ELR (cell line): ENCODE results near the gene LTV1.
"Not testable (repeated sequence)": the region's sequence is repeated elsewhere in the genome, so short reads cannot be mapped to it uniquely, and the experiment has no call there.

Source experiments
- DNase-seq: peaks from one replicate; pipeline ENCODE4 v3.0.0-alpha.2; 2015; ENCODE audit warnings: low read depth

The LTV1 gene

DNA sequence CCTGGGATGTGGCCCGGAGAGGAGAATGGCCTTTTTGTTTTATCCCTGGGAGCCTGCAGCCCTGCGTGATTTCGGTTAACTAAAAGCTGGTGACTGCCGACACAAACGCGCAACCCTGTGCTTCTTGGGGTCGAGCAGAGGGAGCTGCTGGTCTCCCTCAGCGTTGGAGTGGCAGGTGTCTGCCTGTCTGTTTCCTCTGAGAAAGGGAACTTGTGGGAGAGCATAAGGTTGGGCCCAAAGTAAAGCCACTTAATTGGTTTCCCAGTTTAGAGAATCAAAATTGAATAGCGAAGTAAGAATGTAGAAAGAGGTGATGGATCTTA, 500 bp downstream of the LTV1 start:
- no peak for DNase-seq

DNA sequence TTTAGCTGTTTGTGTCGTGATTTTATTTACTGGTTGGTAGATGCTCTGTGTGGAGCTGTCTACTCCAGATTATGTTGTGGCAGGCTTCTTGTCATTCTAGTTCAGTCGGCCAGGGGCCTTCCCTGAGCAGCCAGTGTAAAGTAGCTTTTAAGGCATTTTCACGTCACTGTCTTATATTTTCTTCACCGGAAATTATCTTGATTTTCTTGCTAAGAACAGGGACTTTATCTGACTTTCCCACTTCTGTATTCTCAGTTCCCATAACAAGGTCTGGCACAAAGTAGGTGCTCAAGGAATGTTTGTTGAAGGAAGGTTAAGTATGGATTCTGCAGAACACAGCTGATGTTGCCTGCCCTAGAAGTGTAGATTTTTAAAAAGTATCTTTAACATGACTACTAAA, 868 bp downstream of the LTV1 start:
- peak; percentile 30 for DNase-seq

GRCh38 chr6:143845033-143845432, 1.9 kb downstream of the LTV1 start:
- DNase-seq = no peak

DNA sequence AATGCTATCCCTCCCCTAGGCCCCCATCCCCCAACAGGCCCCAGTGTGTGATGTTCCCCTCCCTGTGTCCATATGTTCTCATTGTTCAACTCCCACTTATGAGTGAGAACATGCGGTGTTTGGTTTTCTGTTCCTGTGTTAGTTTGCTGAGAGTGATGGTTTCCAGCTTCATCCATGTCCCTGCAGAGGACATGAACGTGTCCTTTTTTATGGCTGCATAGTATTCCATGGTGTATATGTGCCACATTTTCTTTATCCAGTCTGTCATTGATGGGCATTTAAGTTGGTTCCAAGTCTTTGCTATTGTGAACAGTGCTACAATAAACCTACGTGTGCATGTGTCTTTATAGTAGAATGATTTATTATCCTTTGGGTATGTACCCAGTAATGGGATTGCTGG, 8.6 kb downstream of the LTV1 start:
- DNase-seq = not testable (repeated sequence)

DNA sequence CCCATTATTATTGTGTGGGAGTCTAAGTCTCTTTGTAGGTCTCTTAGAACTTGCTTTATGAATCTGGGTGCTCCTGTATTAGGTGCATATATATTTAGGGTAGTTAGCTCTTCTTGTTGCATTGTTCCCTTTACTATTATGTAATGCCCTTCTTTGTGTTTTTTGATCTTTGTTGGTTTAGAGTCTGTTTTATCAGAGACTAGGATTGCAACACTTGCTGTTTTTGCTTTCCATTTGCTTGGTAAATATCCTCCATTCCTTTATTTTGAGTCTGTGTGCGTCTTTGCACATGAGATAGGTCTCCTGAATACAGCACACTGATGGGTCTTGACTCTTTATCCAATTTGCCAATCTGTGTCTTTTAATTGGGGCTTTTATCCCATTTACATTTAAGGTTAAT, 11.9 kb downstream of the LTV1 start:
- not testable (repeated sequence) for DNase-seq

GRCh38 chr6:143856762-143857161, 13.6 kb downstream of the LTV1 start:
- DNase-seq = not testable (repeated sequence)

- no peak for DNase-seq
These were observed 14.5 kb downstream of the LTV1 start for GRCh38 chr6:143857651-143858050.

GRCh38 chr6:143859891-143860660, 16.9 kb downstream of the LTV1 start:
- no peak for DNase-seq

GRCh38 chr6:143863771-143864170, 20.6 kb downstream of the LTV1 start:
- DNase-seq = no peak

- no peak for DNase-seq
These were observed 21.1 kb downstream of the LTV1 start, which contains the start of gene ZC2HC1B for GRCh38 chr6:143864234-143864633. Gene ZC2HC1B, plus strand, starts transcription at chr6:143864474. Its CDS starts 66 bp downstream, at chr6:143864540.

- DNase-seq = no peak
These were observed 24.1 kb downstream of the LTV1 start for GRCh38 chr6:143867236-143867635.

GRCh38 chr6:143868808-143869207, 25.7 kb downstream of the LTV1 start:
- DNase-seq = not testable (repeated sequence)

GRCh38 chr6:143871202-143871730, 28.1 kb downstream of the LTV1 start:
- not testable (repeated sequence) for DNase-seq

GRCh38 chr6:143872201-143872600, 29.1 kb downstream of the LTV1 start:
- peak; percentile 34 for DNase-seq

- DNase-seq = not testable (repeated sequence)
These were observed 30.5 kb downstream of the LTV1 start for GRCh38 chr6:143873600-143873999.

GRCh38 chr6:143874503-143874902, 31.4 kb downstream of the LTV1 start:
- not testable (repeated sequence) for DNase-seq

DNA sequence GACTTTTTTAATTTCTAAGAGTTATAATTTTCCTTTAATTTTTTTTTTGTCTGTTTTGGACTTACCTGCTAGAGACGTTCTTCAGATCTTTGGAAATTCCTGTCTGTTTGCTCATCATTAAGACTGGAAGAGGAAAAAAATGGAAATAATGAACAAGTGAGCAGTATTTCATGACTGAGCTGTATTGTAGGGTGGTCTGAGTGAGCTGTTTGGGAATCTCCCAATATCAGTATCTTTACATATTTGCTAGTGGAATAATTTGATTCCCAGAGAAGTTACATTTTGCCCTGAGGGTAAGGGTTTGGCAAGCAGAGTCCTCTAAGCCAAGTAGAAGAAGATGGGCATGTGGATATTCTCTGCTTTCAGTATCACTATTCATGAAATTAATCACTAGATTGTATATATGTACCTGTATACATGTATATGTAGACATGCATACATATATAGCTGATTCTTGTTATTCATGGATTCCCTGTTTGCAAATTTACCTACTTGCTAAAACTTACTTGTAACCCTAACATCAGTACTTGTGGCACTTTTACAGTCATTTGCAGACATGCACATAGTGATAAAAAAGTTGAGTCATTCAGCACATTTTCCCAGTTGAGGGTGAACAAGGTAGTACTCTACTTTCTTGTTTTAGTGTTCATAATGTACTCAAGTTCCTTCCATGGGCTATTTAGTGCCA, 34.6 kb downstream of the LTV1 start:
- no peak for DNase-seq

- peak; percentile 64 for DNase-seq
These were observed 35.2 kb downstream of the LTV1 start for GRCh38 chr6:143878272-143878760.

- no peak for DNase-seq
These were observed 37.3 kb downstream of the LTV1 start for GRCh38 chr6:143880412-143880811.

- DNase-seq = no peak
These were observed 39.3 kb downstream of the LTV1 start for GRCh38 chr6:143882401-143882930.

DNA sequence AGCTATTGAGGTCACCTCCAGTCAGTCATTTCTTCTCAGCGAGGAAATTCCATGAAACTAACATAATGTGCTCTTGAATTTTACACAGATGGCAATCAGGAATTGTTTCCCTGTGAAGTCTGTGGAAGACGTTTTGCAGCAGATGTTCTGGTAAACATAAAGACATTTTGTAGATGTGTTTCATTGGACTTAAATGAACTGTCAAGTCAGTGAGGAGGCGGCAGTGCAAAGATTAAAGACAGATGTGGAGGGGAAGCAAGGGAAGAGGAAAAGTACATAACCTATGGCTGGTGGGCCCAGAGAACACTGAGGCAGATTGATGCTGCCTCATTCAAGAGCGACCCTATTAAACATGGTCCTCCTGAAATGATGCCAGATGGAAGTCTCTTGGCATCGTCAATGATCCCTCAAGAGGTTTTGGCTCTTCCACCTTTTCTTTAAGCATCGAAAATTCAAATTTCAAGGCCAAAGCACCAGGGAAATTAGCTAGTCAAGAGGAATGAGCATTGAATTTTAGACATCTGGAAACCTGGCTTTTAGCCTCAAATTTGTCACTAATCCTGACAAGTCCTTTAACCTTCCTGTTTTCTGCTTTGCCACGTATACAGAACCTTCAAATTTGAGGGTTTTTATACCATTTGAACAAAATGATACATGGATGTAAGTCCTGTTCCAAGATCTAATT, 41.2 kb downstream of the LTV1 start:
- no peak for DNase-seq

DNA sequence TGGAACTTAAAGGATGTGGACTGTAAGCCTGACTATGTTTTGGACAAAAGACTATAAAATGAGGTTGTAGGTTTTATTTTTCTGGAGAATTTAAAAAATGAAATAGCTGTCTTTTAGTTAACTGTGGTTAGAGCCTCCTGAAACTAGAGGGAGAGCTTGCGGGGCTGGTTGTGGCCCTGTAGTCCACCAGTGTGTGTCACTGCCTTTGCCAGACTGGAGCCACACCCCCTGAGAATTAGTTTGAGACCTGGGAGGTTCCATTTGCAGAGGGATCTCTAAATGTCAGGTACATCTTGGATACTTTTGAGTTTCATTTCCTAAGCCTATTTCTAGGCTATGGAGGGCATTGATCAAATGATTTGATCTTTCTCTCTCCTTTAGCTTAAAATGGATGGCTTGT, 42.0 kb downstream of the LTV1 start:
- DNase-seq = no peak
